Measurements from ENCODE around the gene GRAMD2B.

DNA sequence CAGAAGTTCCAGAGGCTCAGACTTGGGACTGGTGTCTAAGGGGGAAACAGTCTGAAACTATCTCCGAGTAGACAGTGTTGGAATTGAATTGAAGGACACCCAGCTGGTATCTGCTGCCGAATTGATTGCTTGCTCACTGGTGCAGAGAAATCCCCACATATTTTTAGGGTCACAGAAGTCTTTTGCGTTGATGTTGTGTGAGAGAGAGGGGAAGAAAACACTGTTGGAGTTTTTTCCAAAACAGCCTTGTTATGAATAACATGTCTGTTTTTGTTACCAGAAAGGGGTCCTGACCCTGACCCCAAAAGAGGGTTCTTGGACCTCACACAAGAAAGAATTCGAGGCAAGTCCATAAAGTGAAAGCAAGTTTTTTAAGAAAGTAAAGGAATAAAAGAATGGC is 90.5 kb downstream of the GRAMD2B start:
- TF ChIP-seq TAF1 (IDR thresholded peaks at IDR 0.05; ENCODE audit: low read depth) (no peak), RAD21 (IDR thresholded peaks at IDR 0.05; ENCODE audit: low read depth) (no peak), EGR1 (IDR thresholded peaks at IDR 0.05) (no peak), YY1 (IDR thresholded peaks at IDR 0.05; ENCODE audit: low read depth) (no peak), TCF12 (IDR thresholded peaks at IDR 0.05; ENCODE audit: low read depth) (no peak), CEBPB (IDR thresholded peaks at IDR 0.05) (no peak), EP300 (IDR thresholded peaks at IDR 0.05; ENCODE audit: borderline replicate concordance) (no peak), ZBTB7A (IDR thresholded peaks at IDR 0.05; ENCODE audit: low read depth) (no peak), TEAD4 (IDR thresholded peaks at IDR 0.05) (no peak), CREB1 (IDR thresholded peaks at IDR 0.05; ENCODE audit: low read depth) (no peak)
- TF ChIP-seq, protein P1, sequence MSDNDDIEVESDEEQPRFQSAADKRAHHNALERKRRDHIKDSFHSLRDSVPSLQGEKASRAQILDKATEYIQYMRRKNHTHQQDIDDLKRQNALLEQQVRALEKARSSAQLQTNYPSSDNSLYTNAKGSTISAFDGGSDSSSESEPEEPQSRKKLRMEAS (IDR thresholded peaks at IDR 0.05): no peak
- TF ChIP-seq, protein P2, sequence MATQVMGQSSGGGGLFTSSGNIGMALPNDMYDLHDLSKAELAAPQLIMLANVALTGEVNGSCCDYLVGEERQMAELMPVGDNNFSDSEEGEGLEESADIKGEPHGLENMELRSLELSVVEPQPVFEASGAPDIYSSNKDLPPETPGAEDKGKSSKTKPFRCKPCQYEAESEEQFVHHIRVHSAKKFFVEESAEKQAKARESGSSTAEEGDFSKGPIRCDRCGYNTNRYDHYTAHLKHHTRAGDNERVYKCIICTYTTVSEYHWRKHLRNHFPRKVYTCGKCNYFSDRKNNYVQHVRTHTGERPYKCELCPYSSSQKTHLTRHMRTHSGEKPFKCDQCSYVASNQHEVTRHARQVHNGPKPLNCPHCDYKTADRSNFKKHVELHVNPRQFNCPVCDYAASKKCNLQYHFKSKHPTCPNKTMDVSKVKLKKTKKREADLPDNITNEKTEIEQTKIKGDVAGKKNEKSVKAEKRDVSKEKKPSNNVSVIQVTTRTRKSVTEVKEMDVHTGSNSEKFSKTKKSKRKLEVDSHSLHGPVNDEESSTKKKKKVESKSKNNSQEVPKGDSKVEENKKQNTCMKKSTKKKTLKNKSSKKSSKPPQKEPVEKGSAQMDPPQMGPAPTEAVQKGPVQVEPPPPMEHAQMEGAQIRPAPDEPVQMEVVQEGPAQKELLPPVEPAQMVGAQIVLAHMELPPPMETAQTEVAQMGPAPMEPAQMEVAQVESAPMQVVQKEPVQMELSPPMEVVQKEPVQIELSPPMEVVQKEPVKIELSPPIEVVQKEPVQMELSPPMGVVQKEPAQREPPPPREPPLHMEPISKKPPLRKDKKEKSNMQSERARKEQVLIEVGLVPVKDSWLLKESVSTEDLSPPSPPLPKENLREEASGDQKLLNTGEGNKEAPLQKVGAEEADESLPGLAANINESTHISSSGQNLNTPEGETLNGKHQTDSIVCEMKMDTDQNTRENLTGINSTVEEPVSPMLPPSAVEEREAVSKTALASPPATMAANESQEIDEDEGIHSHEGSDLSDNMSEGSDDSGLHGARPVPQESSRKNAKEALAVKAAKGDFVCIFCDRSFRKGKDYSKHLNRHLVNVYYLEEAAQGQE (IDR thresholded peaks at IDR 0.05; ENCODE audit: low read depth): no peak
- TF ChIP-seq, protein P3, sequence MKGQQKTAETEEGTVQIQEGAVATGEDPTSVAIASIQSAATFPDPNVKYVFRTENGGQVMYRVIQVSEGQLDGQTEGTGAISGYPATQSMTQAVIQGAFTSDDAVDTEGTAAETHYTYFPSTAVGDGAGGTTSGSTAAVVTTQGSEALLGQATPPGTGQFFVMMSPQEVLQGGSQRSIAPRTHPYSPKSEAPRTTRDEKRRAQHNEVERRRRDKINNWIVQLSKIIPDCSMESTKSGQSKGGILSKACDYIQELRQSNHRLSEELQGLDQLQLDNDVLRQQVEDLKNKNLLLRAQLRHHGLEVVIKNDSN (IDR thresholded peaks at IDR 0.05): no peak

Data from Ishikawa (cell line).